SJSA1 (cell line): ENCODE results near the gene ROR1. TPM values are rescaled to one million over a fixed set of nuclear protein-coding genes. Genes with fewer than 3 reads are reported as not detected.

ENCODE experiments used
- DNase-seq, 2 experiments: peaks; one replicate each; pipeline ENCODE4 v3.0.0-alpha.2; 2015 to 2020; ENCODE audit warnings: low spot score in 2 of 2, low read depth in 1 of 2
- H3K27ac ChIP-seq: fragments of 250-450 bp; sonication (Bioruptor Pico); 2 replicates; pipeline ENCODE4 v1.5.1; 2020; ENCODE audit warnings: mild to moderate bottlenecking, moderate library complexity
- H3K27me3 ChIP-seq: fragments of 250-450 bp; sonication (Bioruptor Pico); replicated peaks from 2 replicates; pipeline ENCODE4 v1.5.1; 2020; ENCODE audit warnings: mild to moderate bottlenecking, moderate library complexity
- H3K36me3 ChIP-seq: fragments of 250-450 bp; sonication (Bioruptor Pico); 2 replicates; pipeline ENCODE4 v1.5.1; 2020; ENCODE audit warnings: mild to moderate bottlenecking
- H3K4me1 ChIP-seq: fragments of 250-450 bp; sonication (Bioruptor Pico); replicated peaks from 2 replicates; pipeline ENCODE4 v1.6.1; 2021; ENCODE audit warnings: mild to moderate bottlenecking
- H3K4me3 ChIP-seq: fragments of 250-450 bp; sonication (Bioruptor Pico); 2 replicates; pipeline ENCODE4 v1.5.1; 2020; ENCODE audit warnings: mild to moderate bottlenecking
- H3K9me3 ChIP-seq: fragments of 250-450 bp; sonication (Bioruptor Pico); replicated peaks from 2 replicates; pipeline ENCODE4 v1.5.1; 2020; ENCODE audit warnings: mild to moderate bottlenecking
- total RNA-seq: library from RNA; depleted of rRNA; stranded (reverse); fragments of >200 nt; shearing (Covaris generic); gene quantifications from 2 replicates; pipeline ENCODE4 v1.2.3, GENCODE V29; 2014

Gene ROR1
- total RNA-seq, 1 experiment from 2014 or later: 19.7 TPM

DNA sequence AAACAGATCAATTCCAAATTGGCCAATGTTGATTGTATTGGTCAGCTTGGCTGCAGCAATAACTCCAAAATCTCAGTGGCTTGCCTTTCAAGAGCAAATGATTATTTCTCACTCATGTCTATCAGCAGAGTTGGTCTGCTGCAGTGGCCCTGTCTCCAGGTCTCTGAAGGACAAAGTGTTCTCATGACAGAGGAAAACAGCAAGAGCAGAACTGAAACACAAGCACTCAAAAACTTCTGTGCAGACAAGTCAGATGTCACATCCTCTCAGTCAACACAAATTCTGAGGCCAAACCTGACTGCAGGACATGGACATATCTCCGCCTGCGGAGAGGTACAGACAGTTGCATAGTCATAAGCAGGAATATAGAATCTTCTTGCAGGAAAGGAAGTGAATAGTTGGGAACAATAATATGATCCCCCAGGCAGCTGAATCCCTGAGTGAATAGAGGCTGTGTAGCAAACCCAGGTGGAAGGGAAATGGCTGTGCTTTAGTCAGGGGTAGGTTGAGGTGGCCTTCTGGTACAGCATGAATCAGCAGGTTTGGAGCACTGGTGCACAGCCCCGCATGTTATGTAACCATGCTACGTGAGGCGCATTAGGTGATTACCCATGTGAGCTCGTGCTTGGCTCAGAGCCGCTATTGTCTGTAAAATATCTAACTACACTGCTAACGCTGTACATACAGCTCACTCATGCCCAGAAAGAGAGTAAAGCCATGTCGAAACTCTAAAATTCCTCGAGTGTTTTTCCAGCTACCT is 412.5 kb downstream of the ROR1 start:
- H3K36me3 ChIP-seq: no peaks in the 10 kb centered on the region
- H3K9me3 ChIP-seq: no peaks in the 10 kb centered on the region
- H3K27me3 ChIP-seq: no peaks in the 10 kb centered on the region
- no peak overlapping the region for H3K4me3 ChIP-seq
- H3K4me1 ChIP-seq: peaks cover 22% of the 10 kb centered on the region
- DNase-seq: no peak
- H3K27ac ChIP-seq: no peak overlapping the region

DNA sequence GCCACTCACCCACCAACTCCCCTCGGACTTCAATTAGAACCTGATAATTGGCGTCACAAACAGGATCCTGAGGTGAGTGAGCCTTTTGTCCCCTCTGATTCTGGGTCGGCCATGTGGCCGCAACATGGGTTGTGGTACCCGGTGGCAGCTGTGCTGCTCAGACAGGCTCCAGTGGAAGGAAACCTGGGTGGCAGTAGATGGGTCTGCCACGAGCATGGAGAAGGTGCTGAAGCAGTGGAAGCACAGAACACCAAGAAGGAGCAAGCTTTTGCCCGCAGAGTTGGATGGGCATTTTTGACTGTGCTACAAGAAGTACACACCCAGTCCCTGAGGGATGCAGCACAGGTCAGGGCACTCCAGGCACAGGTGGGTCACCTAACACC is 413.1 kb downstream of the ROR1 start:
- Histone ChIP-seq H3K27ac (no peak overlapping the region), H3K9me3 (no peaks in the 10 kb centered on the region), H3K27me3 (no peaks in the 10 kb centered on the region), H3K36me3 (no peaks in the 10 kb centered on the region), H3K4me3 (no peak overlapping the region), H3K4me1 (peaks cover 22% of the 10 kb centered on the region)
- DNase-seq: no peak

DNA sequence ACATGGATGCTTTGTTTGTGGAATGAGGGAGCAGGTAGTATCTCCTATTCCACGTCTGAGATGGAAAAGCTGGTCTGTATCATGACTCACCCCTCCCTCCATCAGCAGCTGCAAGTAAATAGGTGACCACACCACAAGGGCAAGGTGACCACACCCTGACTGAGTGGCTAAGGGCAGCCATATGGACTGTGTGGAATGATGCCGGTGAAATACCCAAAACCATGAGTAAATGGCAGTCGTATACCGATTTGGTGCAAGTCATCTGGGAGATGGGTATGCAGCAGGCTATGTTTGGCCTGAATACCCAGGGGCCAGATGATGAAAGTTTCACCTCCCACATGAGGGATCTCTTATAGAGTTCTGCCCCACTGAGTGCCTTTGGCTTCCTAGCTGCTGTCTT is 413.8 kb downstream of the ROR1 start:
- Histone ChIP-seq H3K27me3 (no peaks in the 10 kb centered on the region), H3K4me3 (no peak overlapping the region), H3K36me3 (no peaks in the 10 kb centered on the region), H3K4me1 (peaks cover 22% of the 10 kb centered on the region), H3K27ac (no peak overlapping the region), H3K9me3 (no peaks in the 10 kb centered on the region)
- no peak for DNase-seq

DNA sequence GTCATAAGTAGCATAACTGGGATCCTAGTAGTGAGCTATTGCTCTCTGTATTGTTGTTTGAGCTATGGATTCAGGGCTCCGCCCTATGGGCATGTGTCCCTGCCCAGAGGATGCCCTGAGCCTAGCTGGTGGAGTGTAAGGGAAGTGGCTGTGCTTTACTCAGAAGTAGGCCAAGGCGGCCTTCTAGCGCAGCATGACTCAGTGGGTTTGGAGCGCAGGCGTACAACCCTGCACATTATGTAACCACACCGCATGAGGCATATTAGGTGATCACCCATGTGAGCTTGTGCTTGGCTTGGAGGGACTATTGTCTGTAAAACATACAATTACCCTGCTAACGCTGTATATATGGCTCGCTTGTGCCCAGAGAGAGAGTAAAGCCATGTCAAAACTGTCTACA is 418.5 kb downstream of the ROR1 start:
- Histone ChIP-seq H3K9me3 (no peaks in the 10 kb centered on the region), H3K4me1 (no peaks in the 10 kb centered on the region; the same call in 1 of the 2 replicates)

DNA sequence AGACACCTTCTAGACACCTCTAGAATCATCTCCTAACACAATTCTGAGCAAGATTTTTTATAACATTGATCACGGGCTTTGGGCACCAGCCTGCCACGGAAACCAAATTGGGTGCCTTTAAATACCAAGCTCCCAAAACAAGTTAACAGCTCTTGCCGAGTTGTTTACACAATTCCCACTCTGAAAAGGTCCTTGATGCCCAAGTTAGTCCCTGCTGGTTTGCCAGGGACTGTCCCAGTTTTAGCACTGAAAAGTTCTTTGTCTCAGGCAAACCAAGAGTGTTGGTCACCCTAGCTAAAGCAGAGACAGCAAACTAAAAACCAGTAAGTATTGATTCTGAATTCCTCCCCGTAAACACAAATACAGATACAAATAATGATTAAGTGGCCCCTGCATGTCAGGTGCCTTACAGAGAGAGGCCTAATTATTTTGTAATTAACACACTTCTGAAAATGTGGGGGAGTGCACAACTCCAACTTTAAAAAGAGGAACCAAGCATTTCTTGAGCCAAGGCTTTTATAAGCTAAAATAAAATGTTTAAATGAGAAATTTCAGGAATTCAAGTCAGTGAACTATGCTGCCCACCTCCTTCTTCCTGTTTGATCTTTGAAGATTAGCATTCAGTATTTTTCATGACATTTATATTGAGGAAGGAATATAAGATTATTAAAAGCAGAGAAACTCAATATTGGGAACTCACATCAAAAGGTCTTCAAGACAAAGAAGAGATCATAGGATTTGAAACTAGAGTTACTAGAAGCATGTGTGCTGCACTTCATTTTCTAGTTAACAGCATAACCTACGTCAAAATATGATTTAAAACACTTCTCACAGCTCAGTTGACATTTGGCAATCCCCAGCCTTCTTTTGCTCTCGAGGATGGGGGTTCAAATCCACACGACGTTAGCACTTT is 420.6 kb downstream of the ROR1 start:
- Histone ChIP-seq H3K27ac (no peak overlapping the region), H3K27me3 (no peaks in the 10 kb centered on the region), H3K36me3 (no peaks in the 10 kb centered on the region), H3K4me1 (no peaks in the 10 kb centered on the region; the same call in 1 of the 2 replicates), H3K4me3 (no peak overlapping the region), H3K9me3 (no peaks in the 10 kb centered on the region)
- no peak for DNase-seq

More for the DNA sequence above, 418.5 kb downstream of the ROR1 start:
- Histone ChIP-seq H3K27ac (no peak overlapping the region), H3K27me3 (no peaks in the 10 kb centered on the region), H3K36me3 (no peaks in the 10 kb centered on the region), H3K4me3 (no peak overlapping the region)
- DNase-seq: no peak

DNA sequence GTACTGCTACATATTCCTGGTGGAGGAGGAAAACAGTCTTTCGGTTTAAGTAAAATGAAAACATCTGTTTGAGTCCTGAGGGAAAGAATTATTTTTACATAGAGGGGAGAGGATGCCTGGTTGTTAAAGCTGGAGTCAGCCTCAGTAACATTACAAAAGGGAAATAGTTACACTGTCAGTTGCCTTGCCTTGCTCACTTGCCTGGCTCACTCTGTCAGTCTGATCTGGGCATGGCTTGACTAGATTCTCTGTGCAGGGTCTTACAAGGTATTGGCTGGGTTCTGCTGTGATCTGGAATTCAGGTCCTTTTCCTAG is 421.2 kb downstream of the ROR1 start:
- Histone ChIP-seq H3K4me3 (no peak overlapping the region), H3K9me3 (no peaks in the 10 kb centered on the region), H3K27me3 (no peaks in the 10 kb centered on the region), H3K36me3 (no peaks in the 10 kb centered on the region), H3K4me1 (no peaks in the 10 kb centered on the region; the same call in 1 of the 2 replicates), H3K27ac (no peak overlapping the region)
- no peak for DNase-seq

DNA sequence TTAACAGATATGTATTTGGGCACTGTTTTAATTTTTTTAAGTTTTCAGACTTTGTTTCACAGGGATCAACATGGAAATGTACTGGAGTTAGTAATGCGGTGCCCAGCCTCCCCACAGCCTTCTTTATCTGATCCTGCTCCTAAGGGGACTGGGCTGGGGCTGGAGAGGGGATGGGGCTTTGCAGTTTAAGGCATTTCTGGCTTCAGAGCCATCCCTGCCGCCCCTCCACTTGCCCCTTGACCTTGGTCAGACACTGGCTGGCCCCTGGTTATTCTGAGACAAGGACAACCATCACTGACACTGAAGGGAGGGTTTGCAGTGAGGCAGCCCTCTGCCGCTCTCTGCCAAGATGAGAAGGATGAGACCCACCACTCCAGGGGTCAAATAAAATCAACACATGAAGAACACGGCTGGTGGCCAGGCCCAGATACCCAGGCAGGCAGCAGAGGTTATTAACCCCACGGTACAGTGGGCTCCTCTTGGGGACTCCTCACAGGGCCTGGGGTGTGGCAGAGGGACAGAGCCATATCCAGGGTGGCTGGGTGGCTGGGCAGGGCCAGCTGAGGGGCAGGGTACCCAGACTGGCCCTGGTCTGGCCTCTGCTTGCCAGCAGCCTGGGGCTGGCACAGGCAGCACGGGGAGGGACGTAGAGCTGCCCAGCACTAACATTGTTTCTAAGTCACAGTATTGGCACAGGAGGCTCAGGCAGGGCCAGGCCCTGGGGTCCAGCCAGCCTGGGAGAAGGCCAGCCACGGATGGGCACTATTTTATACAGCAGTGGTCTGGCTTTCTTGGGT is 422.5 kb downstream of the ROR1 start:
- Histone ChIP-seq H3K4me3 (no peak overlapping the region), H3K27me3 (no peaks in the 10 kb centered on the region), H3K9me3 (no peaks in the 10 kb centered on the region), H3K36me3 (no peaks in the 10 kb centered on the region), H3K27ac (no peak overlapping the region), H3K4me1 (no peaks in the 10 kb centered on the region; the same call in 1 of the 2 replicates)
- no peak for DNase-seq

DNA sequence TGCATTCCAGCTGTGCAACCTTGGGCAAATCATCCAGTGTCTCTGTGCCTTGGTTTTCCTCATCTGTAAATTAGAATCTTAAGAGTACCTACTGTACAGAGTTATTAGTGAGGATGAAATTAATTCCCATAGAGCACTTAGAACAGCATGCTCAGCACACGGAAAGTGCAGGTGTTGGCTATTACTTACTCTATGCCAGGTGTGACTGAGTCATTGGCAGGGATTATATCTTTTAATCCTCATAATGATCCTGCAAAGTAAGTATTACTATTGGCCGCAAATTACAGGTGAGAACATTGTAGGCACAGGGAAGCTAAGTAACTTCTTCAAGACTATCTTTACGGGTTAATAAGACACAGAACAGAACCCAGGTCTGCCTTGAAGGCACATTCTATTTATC is 423.3 kb downstream of the ROR1 start:
- H3K27ac ChIP-seq: no peak overlapping the region

DNA sequence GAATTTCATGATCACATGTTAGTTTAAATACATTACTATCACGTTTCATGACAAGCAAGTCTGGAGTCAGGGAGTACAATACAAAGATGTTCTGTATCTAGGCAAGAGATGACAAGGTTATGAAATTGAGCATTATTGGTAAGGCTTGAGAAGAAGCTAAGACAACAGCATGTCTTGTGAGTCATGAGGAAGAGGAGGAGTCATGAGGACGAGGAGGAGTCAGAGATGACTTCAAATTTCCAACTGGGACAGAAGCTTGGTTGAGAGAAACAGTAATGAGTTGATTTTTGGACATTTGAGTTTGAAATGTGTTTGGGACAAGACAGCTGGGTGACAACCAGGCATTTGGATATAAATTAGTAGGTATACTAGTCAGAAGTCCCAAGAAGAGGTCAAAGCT is 425.3 kb downstream of the ROR1 start:
- H3K27me3 ChIP-seq: no peaks in the 10 kb centered on the region
- H3K9me3 ChIP-seq: no peaks in the 10 kb centered on the region
- no peaks in the 10 kb centered on the region; the same call in 1 of the 2 replicates for H3K4me1 ChIP-seq
- H3K36me3 ChIP-seq: no peaks in the 10 kb centered on the region
- H3K27ac ChIP-seq: no peak overlapping the region
- H3K4me3 ChIP-seq: no peak overlapping the region
- no peak for DNase-seq

More for the DNA sequence above, 423.3 kb downstream of the ROR1 start:
- no peaks in the 10 kb centered on the region for H3K9me3 ChIP-seq
- no peak overlapping the region for H3K4me3 ChIP-seq
- no peak for DNase-seq
- H3K27me3 ChIP-seq: no peaks in the 10 kb centered on the region
- H3K4me1 ChIP-seq: no peaks in the 10 kb centered on the region; the same call in 1 of the 2 replicates
- H3K36me3 ChIP-seq: no peaks in the 10 kb centered on the region

DNA sequence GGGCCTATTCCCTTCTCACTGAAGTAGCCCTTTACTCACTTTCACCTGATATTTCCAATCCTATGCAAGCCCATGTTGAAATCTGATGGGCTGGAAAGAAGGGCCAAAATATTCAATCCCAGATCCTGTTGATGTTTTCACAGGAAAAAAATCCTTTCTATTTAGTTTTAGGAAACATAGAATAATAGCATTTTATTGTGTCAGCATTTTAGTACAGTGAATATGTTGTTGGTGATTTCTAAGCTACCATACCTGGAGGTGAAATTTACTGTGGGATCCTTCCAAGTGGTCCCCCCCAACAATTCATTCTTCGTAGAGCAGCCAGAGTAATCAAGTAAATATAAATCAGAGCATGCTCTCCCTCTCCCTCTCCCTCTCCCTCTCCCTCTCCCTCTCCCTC is 426.2 kb downstream of the ROR1 start:
- Histone ChIP-seq H3K27me3 (no peaks in the 10 kb centered on the region), H3K36me3 (no peaks in the 10 kb centered on the region), H3K4me1 (no peaks in the 10 kb centered on the region), H3K4me3 (no peak overlapping the region), H3K9me3 (no peaks in the 10 kb centered on the region), H3K27ac (no peak overlapping the region)
- DNase-seq: no peak

DNA sequence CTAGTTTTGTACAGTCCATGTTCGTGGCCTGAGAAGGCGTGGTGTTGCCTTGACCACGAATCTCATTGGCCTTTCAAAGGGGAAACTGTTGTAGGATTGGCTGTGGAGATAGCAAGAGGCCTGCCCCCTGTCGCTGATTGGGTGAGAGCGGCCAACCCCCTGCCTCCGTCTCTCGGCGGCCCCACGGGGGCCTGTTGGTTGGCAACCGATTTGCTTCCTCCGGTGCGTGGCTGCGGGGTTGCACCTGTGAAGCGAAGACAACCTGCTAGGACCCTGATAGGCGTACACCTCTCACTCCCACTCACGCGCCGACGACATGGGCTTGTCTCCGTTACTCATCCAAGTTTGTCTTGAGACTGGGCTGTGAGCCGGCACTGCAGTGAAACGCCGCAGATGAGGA is 429.6 kb downstream of the ROR1 start, which contains the start of gene UBE2U:
UBE2U (plus strand) TSS at position 204 of the 400 bp plus-strand sequence. CDS start 428 bp downstream, outside the sequence.
- Histone ChIP-seq H3K4me3 (no peak within 1 kb of the TSS), H3K27ac (no peak within 1 kb of the TSS), H3K4me1 (no peaks in the 10 kb centered on the region), H3K27me3 (0 out of 2 replicates have a peak, but pooled peaks cover 4% of the 10 kb centered on the region), H3K9me3 (no peaks in the 10 kb centered on the region), H3K36me3 (no peaks in the 10 kb centered on the region)
- DNase-seq: no peak

DNA sequence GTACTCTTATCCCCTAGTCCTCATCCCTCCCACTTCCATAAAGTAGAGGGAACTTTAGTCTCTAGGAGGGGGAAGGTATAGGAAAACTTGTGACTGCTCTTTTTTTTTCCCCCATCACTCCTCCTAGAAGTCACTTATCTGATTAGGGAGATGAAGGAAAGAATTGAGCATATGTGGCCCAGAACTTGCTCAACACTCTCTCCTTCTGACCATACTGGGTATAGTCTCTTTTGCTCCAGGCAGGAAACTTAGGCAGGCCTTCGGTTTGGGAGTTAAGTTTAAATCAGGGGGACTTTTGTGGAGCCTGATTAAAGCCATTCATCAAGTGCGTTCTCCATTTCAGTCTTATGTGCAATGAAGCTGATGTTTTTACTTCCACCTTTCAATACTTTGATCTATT is 435.4 kb downstream of the ROR1 start:
- no peak overlapping the region for H3K27ac ChIP-seq
- H3K4me3 ChIP-seq: no peak overlapping the region
- H3K27me3 ChIP-seq: 0 out of 2 replicates have a peak, but pooled peaks cover 4% of the 10 kb centered on the region
- no peaks in the 10 kb centered on the region; the same call in 1 of the 2 replicates for H3K4me1 ChIP-seq
- no peak for DNase-seq
- H3K36me3 ChIP-seq: no peaks in the 10 kb centered on the region
- H3K9me3 ChIP-seq: no peaks in the 10 kb centered on the region

DNA sequence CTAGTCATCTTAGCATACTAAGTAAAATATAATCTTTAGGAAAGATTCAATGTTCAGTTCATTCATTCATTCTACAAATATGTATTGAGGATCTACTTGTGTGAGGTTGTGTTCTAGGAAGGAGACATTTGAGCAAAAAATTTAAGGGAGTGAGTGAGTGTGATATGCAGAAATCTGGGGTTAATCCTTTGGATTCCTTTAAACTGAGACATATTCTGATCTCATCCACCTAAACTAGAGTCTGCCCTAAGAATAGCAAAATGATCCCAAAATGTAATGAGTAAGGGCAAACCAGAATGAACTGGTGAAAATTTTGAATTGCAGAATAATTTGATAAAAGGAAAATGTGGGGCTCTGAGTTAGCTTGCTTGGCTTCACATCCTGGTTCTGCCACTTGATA is 438.2 kb downstream of the ROR1 start:
- no peak for DNase-seq
- H3K27ac ChIP-seq: no peak overlapping the region
- H3K9me3 ChIP-seq: no peaks in the 10 kb centered on the region
- H3K36me3 ChIP-seq: no peaks in the 10 kb centered on the region
- H3K27me3 ChIP-seq: no peaks in the 10 kb centered on the region
- H3K4me1 ChIP-seq: no peaks in the 10 kb centered on the region; the same call in 1 of the 2 replicates
- no peak overlapping the region for H3K4me3 ChIP-seq
